ENCODE results near the gene ARHGEF25.
"Not testable (repeated sequence)": the region's sequence is repeated elsewhere in the genome, so short reads cannot be mapped to it uniquely, and the experiment has no call there.

Gene ARHGEF25

GRCh38 chr12:57640175-57641042 lies 29.2 kb downstream of the ARHGEF25 start:
- no peak overlapping the region for H3K27ac ChIP-seq
- no peak for TF ChIP-seq ZFX (IDR thresholded peaks at IDR 0.05; ENCODE audit: borderline replicate concordance)
- no peak for TF ChIP-seq CTCF (IDR thresholded peaks at IDR 0.05)

- TF ChIP-seq ZFX (IDR thresholded peaks at IDR 0.05; ENCODE audit: borderline replicate concordance) = no peak
- TF ChIP-seq CTCF (IDR thresholded peaks at IDR 0.05) = no peak
- H3K27ac ChIP-seq = no peak overlapping the region
Observed at GRCh38 chr12:57641699-57642442, 30.6 kb downstream of the ARHGEF25 start.

GRCh38 chr12:57645990-57646658 lies 34.9 kb downstream of the ARHGEF25 start:
- H3K27ac ChIP-seq = not testable (repeated sequence)

GRCh38 chr12:57646659-57647049 lies 35.4 kb downstream of the ARHGEF25 start:
- H3K27ac ChIP-seq = not testable (repeated sequence)

- TF ChIP-seq ZFX (IDR thresholded peaks at IDR 0.05; ENCODE audit: borderline replicate concordance) (no peak), CTCF (IDR thresholded peaks at IDR 0.05) (no peak)
- H3K27ac ChIP-seq = no peak overlapping the region
Observed at GRCh38 chr12:57654042-57654441, 42.8 kb downstream of the ARHGEF25 start.

- H3K27ac ChIP-seq = no peak overlapping the region
- TF ChIP-seq ZFX (IDR thresholded peaks at IDR 0.05; ENCODE audit: borderline replicate concordance) (no peak), CTCF (IDR thresholded peaks at IDR 0.05) (no peak)
Observed at GRCh38 chr12:57655541-57656240, 44.5 kb downstream of the ARHGEF25 start.

- not testable (repeated sequence) for H3K27ac ChIP-seq
Observed at GRCh38 chr12:57656408-57656807, 45.2 kb downstream of the ARHGEF25 start.

GRCh38 chr12:57657744-57658143 lies 46.5 kb downstream of the ARHGEF25 start:
- TF ChIP-seq ZFX (IDR thresholded peaks at IDR 0.05; ENCODE audit: borderline replicate concordance) = no peak
- no peak for TF ChIP-seq CTCF (IDR thresholded peaks at IDR 0.05)
- no peak overlapping the region for H3K27ac ChIP-seq
